HepG2 (cell line): Measurements from ENCODE around the gene SLC25A48. TPM values are rescaled to one million over a fixed set of nuclear protein-coding genes. Genes with fewer than 3 reads are reported as not detected.
A peak's percentile ranks its signal among the peaks of the same experiment; 100 is the strongest.

Experiments
- ATF7 ChIP-seq, 2 experiments: fragments of 450-650 bp in 1 of 2; sonication (generic) in 1 of 2; formaldehyde crosslinking in 1 of 2; IDR thresholded peaks; 2 replicates each; pipeline versions ENCODE4 v1.4.0 to v1.6.1; 2016 to 2020; ENCODE audit warnings: antibody characterized with exemption in 1 of 2, mild to moderate bottlenecking in 1 of 2, missing genetic modification reagents in 1 of 2
- CEBPB ChIP-seq: IDR thresholded peaks from 2 replicates; pipeline ENCODE4 v1.6.1; 2011; ENCODE audit warnings: low read depth, low read length, improper control_type of control experiment, borderline replicate concordance
- GZF1 ChIP-seq: sonication (generic); formaldehyde crosslinking; IDR thresholded peaks from 2 replicates; pipeline ENCODE4 v1.5.1; 2020; ENCODE audit warnings: mild to moderate bottlenecking, missing genetic modification reagents
- KLF16 ChIP-seq, 2 experiments: sonication (generic) in 1 of 2; formaldehyde crosslinking in 1 of 2; IDR thresholded peaks; 2 replicates each; pipeline versions ENCODE4 v1.6.1 to v1.8.0; 2016 to 2023; ENCODE audit warnings: missing genetic modification reagents in 2 of 2, missing compliant biosample characterization in 1 of 2
- U2AF2 ChIP-seq: fragments of 200-400 bp; formaldehyde crosslinking; IDR thresholded peaks from 2 replicates; pipeline ENCODE4 v1.6.1; 2017; ENCODE audit warnings: low read depth, mild to moderate bottlenecking, low read length
- ZNF350 ChIP-seq: sonication (generic); formaldehyde crosslinking; IDR thresholded peaks from 2 replicates; pipeline ENCODE4 v1.4.0; 2020; ENCODE audit warnings: mild to moderate bottlenecking, low read depth, missing genetic modification reagents, borderline replicate concordance
- ZNF432 ChIP-seq: sonication (generic); formaldehyde crosslinking; IDR thresholded peaks from 2 replicates; pipeline ENCODE4 v1.5.0; 2020; ENCODE audit warnings: missing genetic modification reagents, mild to moderate bottlenecking, borderline replicate concordance
- polyA plus RNA-seq, 8 experiments: library from polyadenylated mRNA; depleted of rRNA in 3 of 8; stranded (reverse) in 7 of 8; unstranded in 1 of 8; fragments of >200 nt; fragmentation: Illumina TruSeq in 4 of 8; extraction: Trizol in 4 of 8; gene quantifications; 2 replicates each; pipeline versions ENCODE4 v1.2.1 to v1.2.3, GENCODE V29; 2011 to 2016; ENCODE audit warnings: low read depth in 4 of 8, missing spikeins in 1 of 8, mixed read lengths in 1 of 8; ENCODE audit not compliant: insufficient read depth in 1 of 8
- total RNA-seq, 5 experiments: library from RNA; depleted of rRNA; stranded (reverse); fragments of >200 nt; fragmentation: Illumina TruSeq; extraction: Trizol; gene quantifications; 2 replicates each; pipeline ENCODE4 v1.2.3, GENCODE V29; 2016; ENCODE audit warnings: low read depth in 1 of 5
- TF ChIP-seq, protein P1 (sequence below): sonication (generic); formaldehyde crosslinking; IDR thresholded peaks from 2 replicates; pipeline ENCODE4 v1.9.0; 2021; ENCODE audit warnings: mild to moderate bottlenecking, missing genetic modification reagents

SLC25A48 gene
- total and polyA plus RNA-seq, 2 of the 13 experiments (the other 11 are each of a cell fraction or from before 2014, with no cell fraction given) = 0.17 to 4.5 TPM

DNA sequence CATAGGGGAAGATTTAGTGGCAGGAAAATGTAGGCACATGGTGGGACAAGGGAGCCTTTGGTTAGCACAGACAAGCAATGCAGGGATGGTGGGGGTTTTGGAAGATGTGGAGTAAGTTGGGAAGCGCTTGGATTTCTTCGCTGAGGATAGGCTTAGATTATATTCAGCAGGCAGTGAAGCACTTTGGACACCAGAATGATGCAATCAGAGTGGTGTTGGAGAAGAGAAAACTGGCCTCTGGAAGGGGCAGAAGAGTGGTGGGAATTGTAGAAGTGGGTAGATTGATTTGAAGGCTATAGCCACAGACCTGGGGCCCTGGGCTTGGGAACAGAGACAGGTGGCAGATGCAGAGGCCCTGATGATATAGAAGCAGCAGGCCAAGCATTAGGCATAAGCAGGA lies 28.3 kb downstream of the SLC25A48 start (continued):
- TF ChIP-seq, protein P1, sequence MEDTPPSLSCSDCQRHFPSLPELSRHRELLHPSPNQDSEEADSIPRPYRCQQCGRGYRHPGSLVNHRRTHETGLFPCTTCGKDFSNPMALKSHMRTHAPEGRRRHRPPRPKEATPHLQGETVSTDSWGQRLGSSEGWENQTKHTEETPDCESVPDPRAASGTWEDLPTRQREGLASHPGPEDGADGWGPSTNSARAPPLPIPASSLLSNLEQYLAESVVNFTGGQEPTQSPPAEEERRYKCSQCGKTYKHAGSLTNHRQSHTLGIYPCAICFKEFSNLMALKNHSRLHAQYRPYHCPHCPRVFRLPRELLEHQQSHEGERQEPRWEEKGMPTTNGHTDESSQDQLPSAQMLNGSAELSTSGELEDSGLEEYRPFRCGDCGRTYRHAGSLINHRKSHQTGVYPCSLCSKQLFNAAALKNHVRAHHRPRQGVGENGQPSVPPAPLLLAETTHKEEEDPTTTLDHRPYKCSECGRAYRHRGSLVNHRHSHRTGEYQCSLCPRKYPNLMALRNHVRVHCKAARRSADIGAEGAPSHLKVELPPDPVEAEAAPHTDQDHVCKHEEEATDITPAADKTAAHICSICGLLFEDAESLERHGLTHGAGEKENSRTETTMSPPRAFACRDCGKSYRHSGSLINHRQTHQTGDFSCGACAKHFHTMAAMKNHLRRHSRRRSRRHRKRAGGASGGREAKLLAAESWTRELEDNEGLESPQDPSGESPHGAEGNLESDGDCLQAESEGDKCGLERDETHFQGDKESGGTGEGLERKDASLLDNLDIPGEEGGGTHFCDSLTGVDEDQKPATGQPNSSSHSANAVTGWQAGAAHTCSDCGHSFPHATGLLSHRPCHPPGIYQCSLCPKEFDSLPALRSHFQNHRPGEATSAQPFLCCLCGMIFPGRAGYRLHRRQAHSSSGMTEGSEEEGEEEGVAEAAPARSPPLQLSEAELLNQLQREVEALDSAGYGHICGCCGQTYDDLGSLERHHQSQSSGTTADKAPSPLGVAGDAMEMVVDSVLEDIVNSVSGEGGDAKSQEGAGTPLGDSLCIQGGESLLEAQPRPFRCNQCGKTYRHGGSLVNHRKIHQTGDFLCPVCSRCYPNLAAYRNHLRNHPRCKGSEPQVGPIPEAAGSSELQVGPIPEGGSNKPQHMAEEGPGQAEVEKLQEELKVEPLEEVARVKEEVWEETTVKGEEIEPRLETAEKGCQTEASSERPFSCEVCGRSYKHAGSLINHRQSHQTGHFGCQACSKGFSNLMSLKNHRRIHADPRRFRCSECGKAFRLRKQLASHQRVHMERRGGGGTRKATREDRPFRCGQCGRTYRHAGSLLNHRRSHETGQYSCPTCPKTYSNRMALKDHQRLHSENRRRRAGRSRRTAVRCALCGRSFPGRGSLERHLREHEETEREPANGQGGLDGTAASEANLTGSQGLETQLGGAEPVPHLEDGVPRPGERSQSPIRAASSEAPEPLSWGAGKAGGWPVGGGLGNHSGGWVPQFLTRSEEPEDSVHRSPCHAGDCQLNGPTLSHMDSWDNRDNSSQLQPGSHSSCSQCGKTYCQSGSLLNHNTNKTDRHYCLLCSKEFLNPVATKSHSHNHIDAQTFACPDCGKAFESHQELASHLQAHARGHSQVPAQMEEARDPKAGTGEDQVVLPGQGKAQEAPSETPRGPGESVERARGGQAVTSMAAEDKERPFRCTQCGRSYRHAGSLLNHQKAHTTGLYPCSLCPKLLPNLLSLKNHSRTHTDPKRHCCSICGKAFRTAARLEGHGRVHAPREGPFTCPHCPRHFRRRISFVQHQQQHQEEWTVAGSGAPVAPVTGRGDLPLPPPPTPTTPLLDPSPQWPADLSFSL = no peak
- TF ChIP-seq U2AF2 = no peak
- TF ChIP-seq GZF1 (CRISPR knock-in tag) = no peak
- TF ChIP-seq KLF16 (CRISPR knock-in tag; IDR thresholded peaks at IDR 0.05) = no peak
- no peak for TF ChIP-seq ZNF432 (CRISPR knock-in tag)
- peak; percentile 52; the same call in 1 of the 2 replicates for TF ChIP-seq ATF7 (IDR thresholded peaks at IDR 0.05)
- TF ChIP-seq ATF7 (CRISPR knock-in tag; IDR thresholded peaks at IDR 0.05) = no peak
- TF ChIP-seq ZNF350 (CRISPR knock-in tag) = no peak
- peak; percentile 90 for TF ChIP-seq CEBPB
